Uterus (tissue), 4 donors: ENCODE data around the gene FOSL2. TPM values are rescaled to one million over a fixed set of nuclear protein-coding genes. Genes with fewer than 3 reads are reported as not detected.

Source experiments
- DNase-seq, 2 donors: peaks; one replicate each; pipeline ENCODE4 v3.0.0-alpha.2; 2019 to 2020
- H3K27ac ChIP-seq, 2 donors: fragments of 200-600 bp; sonication (generic); 1 replicate in 1 of 2; 2 replicates in 1 of 2; pipeline ENCODE4 v1.5.1; 2016 to 2018
- H3K27me3 ChIP-seq, 2 donors: fragments of 200-600 bp; sonication (generic); one replicate each; pipeline ENCODE4 v1.5.1; 2018 to 2019; ENCODE audit warnings: control low read depth in 1 of 2
- H3K36me3 ChIP-seq, 2 donors: fragments of 200-600 bp; sonication (generic); one replicate each; pipeline ENCODE4 v1.5.1; 2019; ENCODE audit warnings: control low read depth in 1 of 2
- H3K4me1 ChIP-seq, 2 donors: fragments of 200-600 bp; sonication (generic); one replicate each; pipeline ENCODE4 v1.5.1; 2018 to 2019; ENCODE audit warnings: control low read depth in 1 of 2
- H3K4me3 ChIP-seq, 2 donors: fragments of 200-600 bp; sonication (generic); 1 replicate in 1 of 2; 2 replicates in 1 of 2; pipeline ENCODE4 v1.5.1; 2018 to 2019; ENCODE audit warnings: mild to moderate bottlenecking in 1 of 2
- H3K9me3 ChIP-seq, 2 donors: fragments of 200-600 bp; sonication (generic); one replicate each; pipeline ENCODE4 v1.5.1; 2019; ENCODE audit warnings: control low read depth in 1 of 2
- POLR2A ChIP-seq, 2 donors: fragments of 450-650 bp; IDR thresholded peaks; one replicate each; pipeline ENCODE4 v1.6.1; 2016; ENCODE audit warnings: antibody characterized with exemption in 2 of 2, mild to moderate bottlenecking in 1 of 2, moderate library complexity in 1 of 2
- intact Hi-C: fragments of 100-400 bp; cut with DNase I; formaldehyde crosslinking; loops from one replicate; pipeline ENCODE4 v1.15.1; 2023; ENCODE audit warnings: low total_unique reads
- total RNA-seq, 4 donors: library from RNA; depleted of rRNA in 3 of 4; stranded (reverse); fragments of >200 nt in 3 of 4; gene quantifications; one replicate each; pipeline versions ENCODE4 v1.1.0 to v1.2.4, GENCODE V29; 2014 to 2023
- TF ChIP-seq, protein P1 (sequence below), 4 experiments: fragments of 200-600 bp in 2 of 4; fragments of 450-650 bp in 2 of 4; sonication (generic) in 2 of 4; IDR thresholded peaks; one replicate each; pipeline ENCODE4 v1.5.1; 2016 to 2019; ENCODE audit warnings: antibody characterized with exemption in 4 of 4, mild to moderate bottlenecking in 2 of 4, moderate library complexity in 1 of 4
- donor health status: DM: yes; HTN: yes; CAD: no.

FOSL2 gene
- total RNA-seq, 4 donors from 2014 or later, result 39.8 to 134 (median 58.7) TPM

DNA sequence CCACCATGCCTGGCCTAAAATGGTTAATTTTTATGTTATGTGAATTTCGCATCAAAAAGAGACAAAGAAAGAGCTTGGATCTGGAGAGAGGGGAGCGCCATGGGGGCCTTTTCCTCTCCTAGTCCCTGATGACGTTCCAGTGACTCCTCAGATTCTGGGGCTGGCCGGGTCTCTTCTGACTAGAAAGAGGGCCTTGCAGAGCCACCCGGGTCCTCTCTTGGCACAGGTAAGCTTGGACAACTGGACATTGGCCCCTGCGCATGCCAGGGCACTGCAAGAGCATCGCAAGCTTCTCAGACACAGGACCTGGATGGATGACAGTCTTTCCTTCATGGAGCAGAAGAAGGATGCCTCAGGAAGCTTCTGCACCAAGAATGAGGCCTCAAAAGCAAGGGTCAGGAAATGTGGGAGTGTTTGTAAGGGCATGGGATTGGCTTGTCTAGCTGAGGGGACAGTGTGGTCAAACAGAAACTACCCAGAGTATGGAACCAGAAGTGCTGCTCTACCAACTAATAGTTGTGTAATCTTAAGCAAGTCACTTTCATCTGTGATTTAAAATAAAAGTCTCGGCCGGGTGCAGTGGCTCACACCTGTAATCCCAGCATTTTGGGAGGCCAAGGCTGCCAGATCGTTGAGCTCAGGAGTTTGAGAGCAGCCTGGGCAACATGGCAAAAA, 35.2 kb downstream of the FOSL2 start:
- H3K27ac ChIP-seq, result no peak overlapping the region
- no peak for DNase-seq
- no peaks in the 10 kb centered on the region for H3K9me3 ChIP-seq
- H3K36me3 ChIP-seq, result no peaks in the 10 kb centered on the region
- intact Hi-C loops, result no loop called here
- no peak overlapping the region for H3K4me3 ChIP-seq
- TF ChIP-seq, protein P1, sequence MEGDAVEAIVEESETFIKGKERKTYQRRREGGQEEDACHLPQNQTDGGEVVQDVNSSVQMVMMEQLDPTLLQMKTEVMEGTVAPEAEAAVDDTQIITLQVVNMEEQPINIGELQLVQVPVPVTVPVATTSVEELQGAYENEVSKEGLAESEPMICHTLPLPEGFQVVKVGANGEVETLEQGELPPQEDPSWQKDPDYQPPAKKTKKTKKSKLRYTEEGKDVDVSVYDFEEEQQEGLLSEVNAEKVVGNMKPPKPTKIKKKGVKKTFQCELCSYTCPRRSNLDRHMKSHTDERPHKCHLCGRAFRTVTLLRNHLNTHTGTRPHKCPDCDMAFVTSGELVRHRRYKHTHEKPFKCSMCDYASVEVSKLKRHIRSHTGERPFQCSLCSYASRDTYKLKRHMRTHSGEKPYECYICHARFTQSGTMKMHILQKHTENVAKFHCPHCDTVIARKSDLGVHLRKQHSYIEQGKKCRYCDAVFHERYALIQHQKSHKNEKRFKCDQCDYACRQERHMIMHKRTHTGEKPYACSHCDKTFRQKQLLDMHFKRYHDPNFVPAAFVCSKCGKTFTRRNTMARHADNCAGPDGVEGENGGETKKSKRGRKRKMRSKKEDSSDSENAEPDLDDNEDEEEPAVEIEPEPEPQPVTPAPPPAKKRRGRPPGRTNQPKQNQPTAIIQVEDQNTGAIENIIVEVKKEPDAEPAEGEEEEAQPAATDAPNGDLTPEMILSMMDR (IDR thresholded peaks at IDR 0.05), result no peak
- TF ChIP-seq POLR2A (IDR thresholded peaks at IDR 0.05), result no peak
- H3K4me1 ChIP-seq, result no peaks in the 10 kb centered on the region
- H3K27me3 ChIP-seq, result no peaks in the 10 kb centered on the region

DNA sequence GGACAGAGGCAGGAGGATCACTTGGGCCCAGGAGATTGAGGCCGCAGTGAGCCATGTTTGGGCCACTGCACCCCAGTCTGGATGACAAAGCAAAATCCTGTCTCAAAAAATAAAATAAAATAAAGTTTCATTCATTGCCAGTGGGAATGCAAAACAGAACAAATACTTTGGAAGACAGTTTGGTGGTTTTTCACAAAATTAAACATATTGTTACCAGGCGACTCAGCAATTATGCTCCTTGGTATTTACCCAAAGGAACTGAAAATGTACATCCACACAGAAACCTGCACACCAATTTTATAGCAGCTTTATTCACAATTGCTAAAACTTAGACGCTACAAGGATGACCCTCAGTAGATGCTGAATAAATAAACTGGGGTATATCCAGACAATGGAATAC, 35.8 kb downstream of the FOSL2 start:
- no peak for TF ChIP-seq POLR2A (IDR thresholded peaks at IDR 0.05)
- TF ChIP-seq, protein P1 (IDR thresholded peaks at IDR 0.05), result no peak
- Histone ChIP-seq H3K4me1 (no peaks in the 10 kb centered on the region), H3K9me3 (peaks cover 0 to 3% of the 10 kb centered on the region in 2 donors), H3K27ac (no peak overlapping the region), H3K4me3 (no peak overlapping the region), H3K36me3 (no peaks in the 10 kb centered on the region), H3K27me3 (no peaks in the 10 kb centered on the region)
- intact Hi-C loops, result no loop called here
- DNase-seq, result no peak

DNA sequence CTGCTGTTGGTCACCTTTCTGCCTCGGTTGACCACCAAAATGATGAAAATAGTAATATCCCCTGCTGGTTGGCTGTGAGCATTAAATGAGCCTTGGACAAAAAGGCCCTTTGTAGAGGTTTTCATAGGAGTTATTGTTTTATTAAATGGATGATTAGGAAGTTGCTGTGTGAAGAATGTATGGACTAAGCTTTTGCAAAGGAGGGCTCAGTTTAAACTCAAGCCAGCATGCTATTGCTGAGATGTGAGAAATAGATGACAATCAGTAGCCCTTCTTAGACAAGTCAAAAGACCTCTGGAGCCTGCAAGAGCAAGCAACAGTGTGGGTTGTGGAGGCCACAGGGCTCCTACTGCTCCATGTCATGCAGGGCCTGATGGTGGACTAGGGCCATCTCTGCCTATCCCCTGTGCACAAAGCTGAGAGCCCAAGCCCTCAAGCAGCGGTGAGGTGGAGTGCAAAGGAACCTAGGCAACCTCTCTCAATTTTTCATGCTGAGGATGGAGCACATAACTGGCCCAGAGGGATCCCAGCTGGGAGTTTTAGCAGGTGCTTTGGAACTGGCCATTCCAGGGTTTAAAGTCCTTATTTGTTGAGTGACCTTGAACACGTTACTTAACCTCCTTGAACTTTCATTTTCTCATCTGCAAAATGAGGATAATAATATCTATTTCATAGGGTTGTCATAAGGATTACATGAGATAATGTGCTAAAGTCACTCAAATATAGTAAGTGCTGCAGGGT, 37.1 kb downstream of the FOSL2 start:
- intact Hi-C loops, result no loop called here
- no peak for DNase-seq
- Histone ChIP-seq H3K36me3 (no peaks in the 10 kb centered on the region), H3K9me3 (peaks cover 0 to 3% of the 10 kb centered on the region in 2 donors), H3K27me3 (no peaks in the 10 kb centered on the region), H3K27ac (no peak overlapping the region), H3K4me1 (no peaks in the 10 kb centered on the region), H3K4me3 (no peak overlapping the region)
- no peak for TF ChIP-seq POLR2A (IDR thresholded peaks at IDR 0.05)
- TF ChIP-seq, protein P1 (IDR thresholded peaks at IDR 0.05), result no peak

DNA sequence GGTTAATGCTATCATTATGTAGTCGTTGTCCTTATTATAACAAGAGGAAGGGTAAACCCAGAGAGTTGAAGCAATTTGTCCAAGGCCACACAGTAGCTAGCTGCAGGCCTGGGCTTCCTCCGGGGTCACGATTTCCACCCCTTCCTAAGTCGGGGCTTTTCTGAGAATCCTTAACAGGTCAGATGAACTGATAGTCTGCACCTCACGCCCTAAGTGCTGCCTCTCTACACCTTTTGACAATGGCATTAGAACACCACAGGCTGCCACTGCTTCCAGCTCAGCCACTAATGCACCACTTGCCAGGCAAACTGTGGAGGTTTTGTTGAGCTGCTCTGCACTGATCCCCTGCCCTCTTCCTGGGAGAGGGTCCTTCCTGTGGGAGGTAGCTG, 37.7 kb downstream of the FOSL2 start:
- intact Hi-C loops, result no loop called here
- no peaks in the 10 kb centered on the region for H3K36me3 ChIP-seq
- TF ChIP-seq, protein P1 (IDR thresholded peaks at IDR 0.05), result no peak
- H3K9me3 ChIP-seq, result peaks cover 0 to 3% of the 10 kb centered on the region in 2 donors
- H3K27me3 ChIP-seq, result no peaks in the 10 kb centered on the region
- no peak for DNase-seq
- H3K4me3 ChIP-seq, result no peak overlapping the region
- no peaks in the 10 kb centered on the region for H3K4me1 ChIP-seq
- H3K27ac ChIP-seq, result no peak overlapping the region

DNA sequence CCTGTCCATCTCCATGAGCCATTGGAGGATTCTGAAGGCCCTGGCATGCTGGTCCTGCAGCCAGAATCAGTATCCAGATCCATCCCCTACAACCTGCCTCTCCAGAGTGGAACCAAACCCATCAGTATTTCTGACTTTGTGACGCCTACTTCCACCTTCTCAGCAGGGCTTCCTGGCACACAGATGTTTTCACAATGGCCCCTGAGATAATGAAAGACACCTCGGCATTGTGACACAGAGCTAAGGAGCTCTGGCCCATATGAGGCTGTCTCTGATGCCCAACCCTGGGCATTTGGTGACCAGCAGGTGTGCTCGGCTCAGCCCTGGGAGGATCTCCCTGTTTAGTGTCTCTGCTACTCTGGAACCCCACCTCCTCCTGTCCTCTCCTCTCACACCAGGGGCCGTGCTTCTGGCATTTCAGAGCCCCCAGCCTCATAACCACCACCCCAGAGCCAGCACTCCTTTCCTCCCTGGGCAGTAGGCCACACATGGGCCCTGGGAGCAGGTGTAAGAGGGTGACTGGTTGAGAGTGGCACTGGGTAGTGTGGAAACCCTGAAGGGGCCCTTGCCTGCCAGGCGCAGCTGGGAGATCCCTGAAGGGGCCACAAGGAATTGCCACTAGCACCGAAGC, 38.2 kb downstream of the FOSL2 start:
- Histone ChIP-seq H3K27me3 (no peaks in the 10 kb centered on the region), H3K9me3 (peaks cover 0 to 3% of the 10 kb centered on the region in 2 donors), H3K4me3 (no peak overlapping the region), H3K36me3 (no peaks in the 10 kb centered on the region), H3K4me1 (no peaks in the 10 kb centered on the region), H3K27ac (no peak overlapping the region)
- TF ChIP-seq, protein P1 (IDR thresholded peaks at IDR 0.05), result no peak
- TF ChIP-seq POLR2A (IDR thresholded peaks at IDR 0.05), result no peak
- no peak for DNase-seq
- intact Hi-C loops, result no loop called here
